IPS DF 6.9 (cell line): ENCODE measurements around the gene RRAGD.

Experiments used
- DNase-seq: peaks from one replicate; pipeline ENCODE4 v3.0.0-alpha.2; 2013; ENCODE audit warnings: low read depth, low spot score
- H3K27ac ChIP-seq: one replicate; pipeline ENCODE4 v1.5.1; 2013; ENCODE audit warnings: low read length, control low read depth
- H3K27me3 ChIP-seq: 2 replicates; pipeline ENCODE4 v1.6.1; 2013; ENCODE audit warnings: mild to moderate bottlenecking, low read length; ENCODE audit not compliant: control insufficient read depth, insufficient read depth
- H3K36me3 ChIP-seq: 2 replicates; pipeline ENCODE4 v1.6.1; 2013; ENCODE audit warnings: low read length; ENCODE audit not compliant: control insufficient read depth, insufficient read depth
- H3K4me1 ChIP-seq: 2 replicates; pipeline ENCODE4 v1.6.1; 2013; ENCODE audit warnings: low read length; ENCODE audit not compliant: control insufficient read depth, insufficient read depth
- H3K4me3 ChIP-seq: 2 replicates; pipeline ENCODE4 v1.5.1; 2013; ENCODE audit warnings: mild to moderate bottlenecking, low read length
- H3K9me3 ChIP-seq: 2 replicates; pipeline ENCODE4 v1.6.1; 2013; ENCODE audit warnings: low read length, inconsistent platforms; ENCODE audit not compliant: control insufficient read depth, insufficient read depth
- WGBS: extraction: QIAGEN DNeasy Blood & Tissue Kit; methylation state at CpG from one replicate; pipeline ENCODE4 v1.1.7; 2013; ENCODE audit warnings: mixed read lengths, missing lambda C conversion rate; ENCODE audit not compliant: insufficient read length, insufficient coverage; 5-methylcytosine and 5-hydroxymethylcytosine counted together

RRAGD gene

GRCh38 chr6:89375427-89376267 is 36.4 kb downstream of the RRAGD start:
- Histone ChIP-seq H3K9me3 (no peaks in the 10 kb centered on the region), H3K27me3 (no peaks in the 10 kb centered on the region), H3K4me1 (peaks cover 1% of the 10 kb centered on the region; the same call in 1 of the 2 replicates), H3K27ac (no peak overlapping the region), H3K4me3 (no peak overlapping the region), H3K36me3 (no peaks in the 10 kb centered on the region)
- DNase-seq: no peak
- WGBS: no CpG with 5 or more reads among the region's 6 CpGs

DNA sequence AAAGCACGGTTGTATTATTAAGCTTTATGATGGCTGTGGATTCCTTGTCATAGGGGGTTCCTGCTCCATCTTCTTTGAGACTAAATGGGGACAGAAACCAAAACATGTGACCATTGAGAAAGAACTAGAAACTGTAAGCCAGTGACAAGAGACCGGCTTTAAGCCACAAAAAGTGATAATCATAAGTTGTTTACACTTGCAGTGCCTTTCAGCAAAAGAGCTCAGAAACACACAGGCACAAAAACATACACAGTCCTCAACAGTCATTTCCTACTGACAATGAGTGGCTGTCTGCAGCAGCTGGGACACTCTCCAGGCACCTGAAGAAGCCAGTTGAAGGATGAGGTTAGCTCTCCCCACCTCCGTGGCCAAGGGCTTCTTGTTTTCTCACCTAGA is 39.6 kb downstream of the RRAGD start:
- Histone ChIP-seq H3K27me3 (no peaks in the 10 kb centered on the region), H3K4me1 (peaks cover 1% of the 10 kb centered on the region; the same call in 1 of the 2 replicates), H3K36me3 (no peaks in the 10 kb centered on the region), H3K4me3 (no peak overlapping the region), H3K27ac (no peak overlapping the region), H3K9me3 (no peaks in the 10 kb centered on the region)
- WGBS: no CpG with 5 or more reads among the region's 3 CpGs
- DNase-seq: no peak

GRCh38 chr6:89371849-89372505 is 40.1 kb downstream of the RRAGD start:
- H3K4me1 ChIP-seq: peaks cover 1% of the 10 kb centered on the region; the same call in 1 of the 2 replicates
- no peak overlapping the region for H3K27ac ChIP-seq
- WGBS: no CpG with 5 or more reads among the region's 8 CpGs
- no peaks in the 10 kb centered on the region for H3K9me3 ChIP-seq
- no peak for DNase-seq
- no peaks in the 10 kb centered on the region for H3K27me3 ChIP-seq
- H3K36me3 ChIP-seq: no peaks in the 10 kb centered on the region
- H3K4me3 ChIP-seq: no peak overlapping the region

GRCh38 chr6:89368999-89369398 is 43.1 kb downstream of the RRAGD start:
- Histone ChIP-seq H3K27me3 (no peaks in the 10 kb centered on the region), H3K36me3 (no peaks in the 10 kb centered on the region), H3K4me1 (no peaks in the 10 kb centered on the region), H3K4me3 (no peak overlapping the region), H3K9me3 (no peaks in the 10 kb centered on the region), H3K27ac (no peak overlapping the region)
- no CpG with 5 or more reads among the region's 7 CpGs for WGBS
- DNase-seq: no peak

DNA sequence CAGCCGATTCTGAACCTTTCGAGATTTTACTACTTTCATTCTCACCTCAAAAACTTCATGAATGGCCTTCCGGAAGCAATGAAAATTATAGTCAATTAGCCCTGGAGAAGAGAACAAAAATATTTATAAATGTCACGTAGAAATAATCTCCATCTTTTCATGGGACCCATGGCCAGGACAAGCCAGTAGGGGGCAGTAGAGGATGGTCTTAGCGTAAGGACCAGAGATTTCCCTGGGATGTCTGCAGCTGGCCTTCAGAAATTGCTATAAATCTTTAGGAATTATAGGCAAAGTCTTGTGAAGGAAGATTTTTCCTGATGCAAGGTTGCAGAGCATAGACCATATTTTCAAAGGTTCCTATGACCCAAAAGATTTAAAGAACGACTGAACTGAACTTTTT is 44.0 kb downstream of the RRAGD start:
- Histone ChIP-seq H3K36me3 (no peaks in the 10 kb centered on the region), H3K9me3 (no peaks in the 10 kb centered on the region), H3K27me3 (no peaks in the 10 kb centered on the region), H3K4me3 (no peak overlapping the region), H3K27ac (no peak overlapping the region), H3K4me1 (no peaks in the 10 kb centered on the region)
- no peak for DNase-seq
- WGBS: no CpG with 5 or more reads among the region's 6 CpGs

DNA sequence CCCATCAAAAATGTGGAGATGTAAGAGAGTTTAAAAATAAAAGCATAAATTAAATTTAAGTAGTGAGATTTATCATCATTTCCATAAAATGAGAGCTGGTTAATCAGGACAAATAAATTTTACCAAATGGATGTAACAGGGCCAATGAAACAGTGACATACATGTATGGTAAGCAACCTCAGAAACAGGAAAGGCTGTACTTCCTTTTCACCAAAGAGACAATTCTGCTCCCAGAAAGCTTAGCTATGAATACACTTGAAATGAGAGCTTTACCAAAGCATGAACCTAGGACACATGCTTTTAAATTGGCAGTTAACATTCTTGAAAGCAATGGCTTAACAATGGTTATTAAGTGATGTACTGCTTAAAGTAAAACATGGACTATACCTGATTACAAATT is 47.5 kb downstream of the RRAGD start:
- no peak overlapping the region for H3K4me3 ChIP-seq
- H3K27me3 ChIP-seq: no peaks in the 10 kb centered on the region
- no peak overlapping the region for H3K27ac ChIP-seq
- DNase-seq: no peak
- H3K4me1 ChIP-seq: no peaks in the 10 kb centered on the region
- no peaks in the 10 kb centered on the region for H3K36me3 ChIP-seq
- no peaks in the 10 kb centered on the region for H3K9me3 ChIP-seq

- H3K4me1 ChIP-seq: no peaks in the 10 kb centered on the region
Observed at GRCh38 chr6:89361171-89361570, 50.9 kb downstream of the RRAGD start.

DNA sequence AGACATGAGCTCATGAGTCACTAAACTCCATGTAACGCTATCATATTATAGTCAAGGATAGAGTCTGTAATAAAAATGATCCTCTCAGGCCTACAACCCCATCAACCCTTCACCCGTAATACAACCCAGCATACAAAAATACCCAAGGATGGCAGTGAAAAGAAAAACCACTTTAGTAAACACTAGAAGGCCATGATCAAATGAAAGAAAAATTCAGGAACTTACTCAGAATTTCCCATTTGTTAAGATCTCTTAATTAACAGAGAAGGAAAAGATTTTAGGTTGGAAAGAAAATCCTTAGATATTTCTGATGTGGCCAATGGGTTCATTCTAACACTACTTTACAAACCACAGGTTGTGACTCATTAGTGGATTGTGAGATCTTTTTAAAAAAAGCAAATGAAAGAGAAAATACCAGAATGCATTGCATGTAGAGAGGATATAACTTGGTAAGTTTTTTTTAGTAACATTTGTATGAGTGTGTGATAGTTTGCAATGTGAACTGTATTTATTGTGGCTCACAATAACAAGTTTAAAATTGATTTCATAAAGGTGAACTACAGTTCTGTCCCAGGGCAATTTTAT is 51.6 kb downstream of the RRAGD start:
- no CpG with 5 or more reads among the region's 2 CpGs for WGBS
- no peak overlapping the region for H3K27ac ChIP-seq
- no peak for DNase-seq
- no peaks in the 10 kb centered on the region for H3K36me3 ChIP-seq
- no peaks in the 10 kb centered on the region for H3K9me3 ChIP-seq
- H3K27me3 ChIP-seq: no peaks in the 10 kb centered on the region
- no peak overlapping the region for H3K4me3 ChIP-seq
- no peaks in the 10 kb centered on the region for H3K4me1 ChIP-seq

More at GRCh38 chr6:89361171-89361570, 50.9 kb downstream of the RRAGD start:
- H3K27me3 ChIP-seq: no peaks in the 10 kb centered on the region
- no peak overlapping the region for H3K4me3 ChIP-seq
- no peaks in the 10 kb centered on the region for H3K36me3 ChIP-seq
- H3K27ac ChIP-seq: no peak overlapping the region
- DNase-seq: no peak
- WGBS: no CpG with 5 or more reads among the region's 2 CpGs
- no peaks in the 10 kb centered on the region for H3K9me3 ChIP-seq

GRCh38 chr6:89359561-89359960 is 52.5 kb downstream of the RRAGD start:
- Histone ChIP-seq H3K27me3 (no peaks in the 10 kb centered on the region), H3K27ac (no peak overlapping the region), H3K9me3 (no peaks in the 10 kb centered on the region), H3K4me1 (no peaks in the 10 kb centered on the region), H3K36me3 (no peaks in the 10 kb centered on the region), H3K4me3 (no peak overlapping the region)
- WGBS: no CpG with 5 or more reads among the region's 1 CpG
- DNase-seq: no peak

GRCh38 chr6:89357390-89357789 is 54.7 kb downstream of the RRAGD start:
- H3K9me3 ChIP-seq: no peaks in the 10 kb centered on the region
- H3K4me3 ChIP-seq: no peak overlapping the region
- no CpG with 5 or more reads among the region's 3 CpGs for WGBS
- no peak overlapping the region for H3K27ac ChIP-seq
- H3K4me1 ChIP-seq: no peaks in the 10 kb centered on the region
- no peaks in the 10 kb centered on the region for H3K36me3 ChIP-seq
- no peak for DNase-seq
- no peaks in the 10 kb centered on the region for H3K27me3 ChIP-seq
